Measurements from ENCODE around the gene C20orf141.
"Not testable (repeated sequence)": the region's sequence is repeated elsewhere in the genome, so short reads cannot be mapped to it uniquely, and the experiment has no call there.

The C20orf141 gene

GRCh38 chr20:2799688-2800520 lies 14.9 kb upstream of the C20orf141 start:
- peak; percentile 22 for DNase-seq

GRCh38 chr20:2800521-2801285 lies 14.1 kb upstream of the C20orf141 start, which contains the start of gene CPXM1:
CPXM1 (minus strand) TSS chr20:2800627; CDS start chr20:2800572, 55 bp downstream.
- DNase-seq: no peak

- no peak for DNase-seq
Observed at GRCh38 chr20:2801286-2801728, 13.5 kb upstream of the C20orf141 start.

- no peak for DNase-seq
Observed at GRCh38 chr20:2804041-2804828, 10.6 kb upstream of the C20orf141 start.

GRCh38 chr20:2804852-2805688 lies 9.7 kb upstream of the C20orf141 start:
- DNase-seq: no peak

- no peak for DNase-seq
Observed at GRCh38 chr20:2805689-2806350, 9.0 kb upstream of the C20orf141 start.

GRCh38 chr20:2806351-2806701 lies 8.5 kb upstream of the C20orf141 start:
- no peak for DNase-seq

GRCh38 chr20:2807019-2807418 lies 7.8 kb upstream of the C20orf141 start:
- DNase-seq: no peak

GRCh38 chr20:2807929-2808328 lies 6.9 kb upstream of the C20orf141 start:
- not testable (repeated sequence) for DNase-seq

- no peak for DNase-seq
Observed at GRCh38 chr20:2809690-2810089, 5.1 kb upstream of the C20orf141 start.

- DNase-seq: no peak
Observed at GRCh38 chr20:2812189-2812588, 2.6 kb upstream of the C20orf141 start.

- DNase-seq: no peak
Observed at GRCh38 chr20:2814076-2814475, 711 bp upstream of the C20orf141 start.

- DNase-seq: no peak
Observed at GRCh38 chr20:2815242-2815900, 584 bp downstream of the C20orf141 start.

- no peak for DNase-seq
Observed at GRCh38 chr20:2816030-2816582, 1.3 kb downstream of the C20orf141 start, which contains the start of gene TMEM239. TMEM239 (plus strand) TSS chr20:2816364; CDS start chr20:2816555, 191 bp downstream.

- no peak for DNase-seq
Observed at GRCh38 chr20:2816583-2817340, 2.0 kb downstream of the C20orf141 start.

- DNase-seq: no peak
Observed at GRCh38 chr20:2817341-2817726, 2.5 kb downstream of the C20orf141 start.

- DNase-seq: no peak
Observed at GRCh38 chr20:2817891-2818595, 3.3 kb downstream of the C20orf141 start.

- DNase-seq: peak; percentile 75
Observed at GRCh38 chr20:2820084-2820895, 5.5 kb downstream of the C20orf141 start.

Data from fibroblast of skin of scalp (primary cell).